ENCODE measurements around the gene ZFR2.
"Not testable (repeated sequence)": the region's sequence is repeated elsewhere in the genome, so short reads cannot be mapped to it uniquely, and the experiment has no call there.

DNA sequence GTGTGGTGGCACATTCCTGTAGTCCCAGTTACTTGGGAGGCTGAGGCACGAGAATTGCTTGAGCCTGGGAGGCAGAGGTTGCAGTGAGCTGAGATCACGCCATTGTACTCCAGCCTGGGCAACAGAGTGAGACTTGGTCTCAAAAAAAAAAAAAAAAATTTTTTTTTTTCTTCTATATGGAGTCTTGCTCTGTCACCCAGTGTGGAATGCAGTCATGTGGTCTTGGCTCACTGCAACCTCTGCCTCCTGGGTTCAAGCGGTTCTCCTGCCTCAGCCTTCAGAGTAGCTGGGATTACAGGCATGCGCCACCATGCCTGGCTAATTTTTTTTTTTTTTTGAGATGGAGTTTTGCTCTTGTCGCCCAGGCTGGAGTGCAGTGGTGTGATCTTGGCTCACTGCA lies 103.1 kb downstream of the ZFR2 start:
- TF ChIP-seq, protein P1, sequence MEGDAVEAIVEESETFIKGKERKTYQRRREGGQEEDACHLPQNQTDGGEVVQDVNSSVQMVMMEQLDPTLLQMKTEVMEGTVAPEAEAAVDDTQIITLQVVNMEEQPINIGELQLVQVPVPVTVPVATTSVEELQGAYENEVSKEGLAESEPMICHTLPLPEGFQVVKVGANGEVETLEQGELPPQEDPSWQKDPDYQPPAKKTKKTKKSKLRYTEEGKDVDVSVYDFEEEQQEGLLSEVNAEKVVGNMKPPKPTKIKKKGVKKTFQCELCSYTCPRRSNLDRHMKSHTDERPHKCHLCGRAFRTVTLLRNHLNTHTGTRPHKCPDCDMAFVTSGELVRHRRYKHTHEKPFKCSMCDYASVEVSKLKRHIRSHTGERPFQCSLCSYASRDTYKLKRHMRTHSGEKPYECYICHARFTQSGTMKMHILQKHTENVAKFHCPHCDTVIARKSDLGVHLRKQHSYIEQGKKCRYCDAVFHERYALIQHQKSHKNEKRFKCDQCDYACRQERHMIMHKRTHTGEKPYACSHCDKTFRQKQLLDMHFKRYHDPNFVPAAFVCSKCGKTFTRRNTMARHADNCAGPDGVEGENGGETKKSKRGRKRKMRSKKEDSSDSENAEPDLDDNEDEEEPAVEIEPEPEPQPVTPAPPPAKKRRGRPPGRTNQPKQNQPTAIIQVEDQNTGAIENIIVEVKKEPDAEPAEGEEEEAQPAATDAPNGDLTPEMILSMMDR (IDR thresholded peaks at IDR 0.05), result not testable (repeated sequence)
- TF ChIP-seq POLR2A (IDR thresholded peaks at IDR 0.05), result not testable (repeated sequence)
